ENCODE data around the gene CRYZ.

Gene CRYZ

GRCh38 chr1:74773582-74773981, 40.7 kb upstream of the CRYZ start:
- no peak overlapping the region for H3K27ac ChIP-seq
- TF ChIP-seq, protein P1, sequence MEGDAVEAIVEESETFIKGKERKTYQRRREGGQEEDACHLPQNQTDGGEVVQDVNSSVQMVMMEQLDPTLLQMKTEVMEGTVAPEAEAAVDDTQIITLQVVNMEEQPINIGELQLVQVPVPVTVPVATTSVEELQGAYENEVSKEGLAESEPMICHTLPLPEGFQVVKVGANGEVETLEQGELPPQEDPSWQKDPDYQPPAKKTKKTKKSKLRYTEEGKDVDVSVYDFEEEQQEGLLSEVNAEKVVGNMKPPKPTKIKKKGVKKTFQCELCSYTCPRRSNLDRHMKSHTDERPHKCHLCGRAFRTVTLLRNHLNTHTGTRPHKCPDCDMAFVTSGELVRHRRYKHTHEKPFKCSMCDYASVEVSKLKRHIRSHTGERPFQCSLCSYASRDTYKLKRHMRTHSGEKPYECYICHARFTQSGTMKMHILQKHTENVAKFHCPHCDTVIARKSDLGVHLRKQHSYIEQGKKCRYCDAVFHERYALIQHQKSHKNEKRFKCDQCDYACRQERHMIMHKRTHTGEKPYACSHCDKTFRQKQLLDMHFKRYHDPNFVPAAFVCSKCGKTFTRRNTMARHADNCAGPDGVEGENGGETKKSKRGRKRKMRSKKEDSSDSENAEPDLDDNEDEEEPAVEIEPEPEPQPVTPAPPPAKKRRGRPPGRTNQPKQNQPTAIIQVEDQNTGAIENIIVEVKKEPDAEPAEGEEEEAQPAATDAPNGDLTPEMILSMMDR (IDR thresholded peaks at IDR 0.05): no peak
- no peak overlapping the region for H3K4me3 ChIP-seq (ENCODE audit: low read depth in 1 of 2, low read length in 1 of 2)
- no peaks in the 10 kb centered on the region for H3K36me3 ChIP-seq
- no peaks in the 10 kb centered on the region for H3K4me1 ChIP-seq (ENCODE audit: control insufficient read depth in 1 of 2, insufficient read depth in 1 of 2, low read depth in 1 of 2, low read length in 1 of 2)
- H3K27me3 ChIP-seq: peaks cover 34% of the 10 kb centered on the region
- no peaks in the 10 kb centered on the region for H3K9me3 ChIP-seq

DNA sequence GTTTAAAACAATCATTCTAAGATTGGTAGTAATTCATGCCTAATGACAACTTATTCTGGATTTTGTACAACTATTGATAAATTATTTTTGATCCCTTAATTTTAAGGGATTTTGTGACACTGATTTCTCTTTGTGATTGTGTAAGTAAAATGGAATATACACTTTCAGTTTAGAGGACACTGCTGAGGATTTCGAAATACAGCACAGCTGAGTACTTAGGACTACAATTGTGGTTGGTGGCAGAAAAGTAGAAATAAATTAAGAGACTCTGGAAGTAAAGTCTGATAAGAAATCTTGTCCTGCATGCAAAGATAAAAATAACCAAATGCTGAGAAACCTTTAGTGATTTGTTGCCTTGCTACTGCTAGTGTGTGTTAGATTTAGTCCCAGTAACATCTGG, 40.1 kb upstream of the CRYZ start:
- Histone ChIP-seq H3K27me3 (peaks cover 34% of the 10 kb centered on the region), H3K4me1 (ENCODE audit: control insufficient read depth in 1 of 2, insufficient read depth in 1 of 2, low read depth in 1 of 2, low read length in 1 of 2) (no peaks in the 10 kb centered on the region), H3K36me3 (no peaks in the 10 kb centered on the region), H3K4me3 (ENCODE audit: low read depth in 1 of 2, low read length in 1 of 2) (no peak overlapping the region), H3K9me3 (no peaks in the 10 kb centered on the region), H3K27ac (no peak overlapping the region)
- TF ChIP-seq, protein P1 (IDR thresholded peaks at IDR 0.05): no peak

- TF ChIP-seq, protein P1 (IDR thresholded peaks at IDR 0.05): no peak
- H3K9me3 ChIP-seq: no peaks in the 10 kb centered on the region
- peaks cover 26% of the 10 kb centered on the region for H3K27me3 ChIP-seq
- H3K27ac ChIP-seq: no peak overlapping the region
- no peaks in the 10 kb centered on the region for H3K36me3 ChIP-seq
- no peaks in the 10 kb centered on the region for H3K4me1 ChIP-seq (ENCODE audit: control insufficient read depth in 1 of 2, insufficient read depth in 1 of 2, low read depth in 1 of 2, low read length in 1 of 2)
- H3K4me3 ChIP-seq (ENCODE audit: low read depth in 1 of 2, low read length in 1 of 2): no peak overlapping the region
Observed at GRCh38 chr1:74771913-74772515, 39.2 kb upstream of the CRYZ start.

GRCh38 chr1:74767490-74767889, 34.6 kb upstream of the CRYZ start:
- Histone ChIP-seq H3K4me1 (ENCODE audit: control insufficient read depth in 1 of 2, insufficient read depth in 1 of 2, low read depth in 1 of 2, low read length in 1 of 2) (no peaks in the 10 kb centered on the region), H3K27ac (no peak overlapping the region)

DNA sequence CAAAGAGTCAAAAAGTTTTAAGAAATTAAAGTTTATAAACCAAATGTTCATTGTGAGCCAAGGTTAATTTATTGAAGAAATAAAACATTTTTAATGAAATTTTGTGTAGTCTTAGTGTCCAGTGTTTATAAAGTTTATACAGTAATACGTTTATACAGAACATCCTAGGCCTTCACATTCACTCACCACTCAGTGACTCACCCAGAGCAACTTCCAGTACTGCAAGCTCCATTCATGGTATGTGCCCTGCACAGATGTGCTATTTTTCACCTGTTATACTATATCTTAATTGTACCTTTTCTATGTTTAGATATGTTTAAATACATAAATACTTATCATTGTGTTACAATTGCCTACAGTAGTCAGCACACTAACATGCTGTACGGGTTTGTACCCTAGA, 33.7 kb upstream of the CRYZ start:
- Histone ChIP-seq H3K27me3 (no peaks in the 10 kb centered on the region), H3K4me1 (ENCODE audit: control insufficient read depth in 1 of 2, insufficient read depth in 1 of 2, low read depth in 1 of 2, low read length in 1 of 2) (no peaks in the 10 kb centered on the region), H3K36me3 (peaks cover 4% of the 10 kb centered on the region), H3K4me3 (ENCODE audit: low read depth in 1 of 2, low read length in 1 of 2) (no peak overlapping the region), H3K27ac (no peak overlapping the region), H3K9me3 (no peaks in the 10 kb centered on the region)
- TF ChIP-seq, protein P1 (IDR thresholded peaks at IDR 0.05): no peak

More at GRCh38 chr1:74767490-74767889, 34.6 kb upstream of the CRYZ start:
- H3K4me3 ChIP-seq (ENCODE audit: low read depth in 1 of 2, low read length in 1 of 2): no peak overlapping the region
- TF ChIP-seq, protein P1 (IDR thresholded peaks at IDR 0.05): no peak
- peaks cover 4% of the 10 kb centered on the region for H3K36me3 ChIP-seq
- no peaks in the 10 kb centered on the region for H3K9me3 ChIP-seq
- no peaks in the 10 kb centered on the region for H3K27me3 ChIP-seq
